Measurements from ENCODE around the gene CYS1. TPM values are rescaled to one million over a fixed set of nuclear protein-coding genes. Genes with fewer than 3 reads are reported as not detected.

CYS1 gene
- total and polyA plus RNA-seq, 11 donors: 0.42 to 9.1 (median 2.5) TPM

GRCh38 chr2:10042301-10043161, 37.7 kb downstream of the CYS1 start:
- peak overlapping the region; percentile 86 to 100 (median 94) for H3K27ac ChIP-seq
- TF ChIP-seq POLR2A (IDR thresholded peaks at IDR 0.05) (peak in 1 of 2 donors; percentile 47), CTCF (IDR thresholded peaks at IDR 0.05) (peak in 5 of 12 donors; percentile 4 to 40 (median 18))
- no peaks in the 10 kb centered on the region for H3K9me3 ChIP-seq
- H3K4me3 ChIP-seq: peak overlapping the region in 11 of 12 donors; percentile 5 to 92 (median 56)
- peak; percentile 91 to 93 (median 91) for DNase-seq
- peak; percentile 30 to 72 (median 57) for ATAC-seq
- WGBS, 4 donors: 17 to 40% (median 25%) methylated on average over 43 to 54 of the region's 54 CpGs
- peaks cover 12 to 77% (median 56%) of the 10 kb centered on the region in 12 donors for H3K4me1 ChIP-seq
- H3K27me3 ChIP-seq: no peaks in the 10 kb centered on the region
- intact Hi-C loops (cut with DNase I): loop anchor here in 3 of 10 donors (5.0 to 10.0 kb wide), 2 partner anchors 35 to 408 kb away; partner anchors contain the start of gene YWHAQ (in 1 of the 3)
- H3K36me3 ChIP-seq: peaks cover 0 to 19% (median 16%) of the 10 kb centered on the region in 9 donors

GRCh38 chr2:10041711-10042110, 38.5 kb downstream of the CYS1 start:
- Histone ChIP-seq H3K4me3 (peak overlapping the region in 6 of 12 donors; percentile 44 to 92 (median 58)), H3K36me3 (peaks cover 0 to 11% (median 8%) of the 10 kb centered on the region in 9 donors), H3K27ac (peak overlapping the region in 11 of 12 donors; percentile 88 to 100 (median 95)), H3K27me3 (no peaks in the 10 kb centered on the region), H3K4me1 (peaks cover 9 to 78% (median 59%) of the 10 kb centered on the region in 12 donors), H3K9me3 (no peaks in the 10 kb centered on the region)
- TF ChIP-seq POLR2A (IDR thresholded peaks at IDR 0.05) (no peak), CTCF (IDR thresholded peaks at IDR 0.05) (no peak)
- intact Hi-C loops (cut with DNase I): loop anchor here in 3 of 10 donors (5.0 to 10.0 kb wide), 2 partner anchors 34 to 407 kb away; partner anchors contain the start of gene YWHAQ (in 1 of the 3)
- ATAC-seq: no peak
- peak in 3 of 5 donors; percentile 24 to 64 (median 30) for DNase-seq
- WGBS, 4 donors: 87 to 89% (median 88%) methylated on average over 14 of the region's 14 CpGs

- H3K4me1 ChIP-seq: peaks cover 7 to 82% (median 66%) of the 10 kb centered on the region in 12 donors
- intact Hi-C loops (cut with DNase I): loop anchor here in 3 of 10 donors (5.0 to 10.0 kb wide), 2 partner anchors 33 to 405 kb away; partner anchors contain the start of gene YWHAQ (in 1 of the 3)
- no peak for TF ChIP-seq POLR2A (IDR thresholded peaks at IDR 0.05)
- TF ChIP-seq CTCF (IDR thresholded peaks at IDR 0.05): peak in 3 of 12 donors; percentile 8 to 12 (median 11)
- peak in 3 of 5 donors; percentile 57 to 71 (median 70) for DNase-seq
- H3K9me3 ChIP-seq: no peaks in the 10 kb centered on the region
- no peaks in the 10 kb centered on the region for H3K27me3 ChIP-seq
- H3K27ac ChIP-seq: peak overlapping the region in 11 of 12 donors; percentile 51 to 100 (median 94)
- WGBS, 4 donors: 66 to 73% (median 69%) methylated on average over 14 to 16 of the region's 16 CpGs
- no peak for ATAC-seq
- H3K4me3 ChIP-seq: no peak overlapping the region
- no peaks in the 10 kb centered on the region for H3K36me3 ChIP-seq
Measured at GRCh38 chr2:10039658-10040410, 40.4 kb downstream of the CYS1 start.
